ENCODE data around the gene ZNF414. TPM values are rescaled to one million over a fixed set of nuclear protein-coding genes. Genes with fewer than 3 reads are reported as not detected.
"Not testable (repeated sequence)": the region's sequence is repeated elsewhere in the genome, so short reads cannot be mapped to it uniquely, and the experiment has no call there.

The ZNF414 gene
- polyA plus RNA-seq, 2 of the 4 experiments (the other 2 are of a cell fraction), result 2.8 to 22.1 TPM

DNA sequence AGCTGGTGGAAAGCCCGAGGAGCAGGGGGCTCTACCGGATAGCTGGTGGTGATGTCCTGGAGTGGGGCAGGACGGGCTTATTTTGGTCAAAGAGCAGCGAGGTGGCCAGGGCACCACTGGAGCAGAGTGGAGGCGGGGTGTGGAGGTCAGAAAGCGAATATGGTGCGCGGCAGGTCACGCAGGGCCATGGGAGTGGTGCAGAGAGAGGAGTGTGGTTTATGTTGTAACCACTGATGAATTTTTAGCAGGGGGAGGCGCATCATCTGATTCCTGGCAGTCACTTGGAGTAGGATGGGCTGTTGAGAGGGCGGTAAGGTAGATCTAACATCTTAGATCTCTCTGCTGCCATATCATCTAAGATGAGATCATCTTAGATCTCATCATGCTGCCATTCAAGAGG, 1.4 kb upstream of the ZNF414 start:
- FAIRE-seq, result no peak
- DNase-seq (ENCODE audit: low read depth in 1 of 2, low spot score in 1 of 2), result no peak
- 91% methylated on average over 11 of the region's 11 CpGs for WGBS (ENCODE audit: missing lambda C conversion rate)
- no peak for ATAC-seq
- Histone ChIP-seq H3K4me3 (no peak overlapping the region), H3K4me1 (peaks cover 18% of the 10 kb centered on the region), H3K4me2 (no peak overlapping the region), H3K9me3 (no peaks in the 10 kb centered on the region), H3K27ac (peak overlapping the region in 1 of 2 experiments; percentile 99; a peak in 1 of 6 replicates)
- ChIA-PET CTCF (interaction anchor here (0.6 to 3.0 kb wide), 3 partner anchors 9 to 71 kb away, joined by 3 to 15 read pairs (median 14); no protein-coding TSS in a partner anchor), POLR2A (no interaction called here)
- TF ChIP-seq, protein P1, sequence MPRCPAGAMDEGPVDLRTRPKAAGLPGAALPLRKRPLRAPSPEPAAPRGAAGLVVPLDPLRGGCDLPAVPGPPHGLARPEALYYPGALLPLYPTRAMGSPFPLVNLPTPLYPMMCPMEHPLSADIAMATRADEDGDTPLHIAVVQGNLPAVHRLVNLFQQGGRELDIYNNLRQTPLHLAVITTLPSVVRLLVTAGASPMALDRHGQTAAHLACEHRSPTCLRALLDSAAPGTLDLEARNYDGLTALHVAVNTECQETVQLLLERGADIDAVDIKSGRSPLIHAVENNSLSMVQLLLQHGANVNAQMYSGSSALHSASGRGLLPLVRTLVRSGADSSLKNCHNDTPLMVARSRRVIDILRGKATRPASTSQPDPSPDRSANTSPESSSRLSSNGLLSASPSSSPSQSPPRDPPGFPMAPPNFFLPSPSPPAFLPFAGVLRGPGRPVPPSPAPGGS (IDR thresholded peaks at IDR 0.05), result no peak
- no peak for TF ChIP-seq EP300 (IDR thresholded peaks at IDR 0.05)
- no peak for TF ChIP-seq ZSCAN20 (CRISPR knock-in tag; IDR thresholded peaks at IDR 0.05)
- TF ChIP-seq BHLHE40 (IDR thresholded peaks at IDR 0.05; ENCODE audit: low read depth, low read length), result no peak
- TF ChIP-seq RAD21 (conservative IDR thresholded peaks at IDR 0.05 in 1 of 2, IDR thresholded peaks at IDR 0.05 in 1 of 2), result no peak
- no peak for TF ChIP-seq KDM1A (IDR thresholded peaks at IDR 0.05; ENCODE audit: low read depth)
- no peak for TF ChIP-seq RNF2 (IDR thresholded peaks at IDR 0.05; ENCODE audit: borderline replicate concordance, low read depth)
- TF ChIP-seq NR3C1 (IDR thresholded peaks at IDR 0.05), result no peak
- no peak for TF ChIP-seq HOXB13 (CRISPR knock-in tag; IDR thresholded peaks at IDR 0.05; ENCODE audit: low read depth)
- no peak for TF ChIP-seq CBX2 (IDR thresholded peaks at IDR 0.05; ENCODE audit: borderline replicate concordance, low read depth)
- no peak for TF ChIP-seq FOSL2 (IDR thresholded peaks at IDR 0.05)
- TF ChIP-seq FOSL2 (CRISPR knock-in tag; IDR thresholded peaks at IDR 0.05), result no peak
- no peak for TF ChIP-seq FOSB (CRISPR knock-in tag; IDR thresholded peaks at IDR 0.05)
- TF ChIP-seq, protein P2, sequence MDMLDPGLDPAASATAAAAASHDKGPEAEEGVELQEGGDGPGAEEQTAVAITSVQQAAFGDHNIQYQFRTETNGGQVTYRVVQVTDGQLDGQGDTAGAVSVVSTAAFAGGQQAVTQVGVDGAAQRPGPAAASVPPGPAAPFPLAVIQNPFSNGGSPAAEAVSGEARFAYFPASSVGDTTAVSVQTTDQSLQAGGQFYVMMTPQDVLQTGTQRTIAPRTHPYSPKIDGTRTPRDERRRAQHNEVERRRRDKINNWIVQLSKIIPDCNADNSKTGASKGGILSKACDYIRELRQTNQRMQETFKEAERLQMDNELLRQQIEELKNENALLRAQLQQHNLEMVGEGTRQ (IDR thresholded peaks at IDR 0.05), result no peak
- TF ChIP-seq, protein P3, sequence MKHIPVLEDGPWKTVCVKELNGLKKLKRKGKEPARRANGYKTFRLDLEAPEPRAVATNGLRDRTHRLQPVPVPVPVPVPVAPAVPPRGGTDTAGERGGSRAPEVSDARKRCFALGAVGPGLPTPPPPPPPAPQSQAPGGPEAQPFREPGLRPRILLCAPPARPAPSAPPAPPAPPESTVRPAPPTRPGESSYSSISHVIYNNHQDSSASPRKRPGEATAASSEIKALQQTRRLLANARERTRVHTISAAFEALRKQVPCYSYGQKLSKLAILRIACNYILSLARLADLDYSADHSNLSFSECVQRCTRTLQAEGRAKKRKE (CRISPR knock-in tag; IDR thresholded peaks at IDR 0.05; ENCODE audit: low read depth), result no peak
- TF ChIP-seq PHF8 (IDR thresholded peaks at IDR 0.05; ENCODE audit: borderline replicate concordance, low read depth), result no peak

GRCh38 chr19:8514505-8515009, 590 bp upstream of the ZNF414 start:
- not testable (repeated sequence) for FAIRE-seq
- peak overlapping the region; percentile 51 for H3K4me3 ChIP-seq
- TF ChIP-seq GATA3 (IDR thresholded peaks at IDR 0.05; ENCODE audit: borderline replicate concordance), result 0 out of 2 replicates have a peak, but pooled peaks have one; percentile 2

GRCh38 chr19:8513036-8513686, 806 bp downstream of the ZNF414 start:
- TF ChIP-seq EHF (CRISPR knock-in tag; IDR thresholded peaks at IDR 0.05), result no peak
- TF ChIP-seq HEYL (CRISPR knock-in tag; IDR thresholded peaks at IDR 0.05), result no peak
- TF ChIP-seq EP300 (IDR thresholded peaks at IDR 0.05), result no peak
- TF ChIP-seq NPAS2 (CRISPR knock-in tag; IDR thresholded peaks at IDR 0.05; ENCODE audit: borderline replicate concordance), result no peak
- no peak for TF ChIP-seq POLR2A (IDR thresholded peaks at IDR 0.05; ENCODE audit: low read length)
- no peak for TF ChIP-seq CHD2 (IDR thresholded peaks at IDR 0.05; ENCODE audit: low read length, partially characterized antibody)
- no peak for TF ChIP-seq HES2 (IDR thresholded peaks at IDR 0.05)
- TF ChIP-seq, protein P4, sequence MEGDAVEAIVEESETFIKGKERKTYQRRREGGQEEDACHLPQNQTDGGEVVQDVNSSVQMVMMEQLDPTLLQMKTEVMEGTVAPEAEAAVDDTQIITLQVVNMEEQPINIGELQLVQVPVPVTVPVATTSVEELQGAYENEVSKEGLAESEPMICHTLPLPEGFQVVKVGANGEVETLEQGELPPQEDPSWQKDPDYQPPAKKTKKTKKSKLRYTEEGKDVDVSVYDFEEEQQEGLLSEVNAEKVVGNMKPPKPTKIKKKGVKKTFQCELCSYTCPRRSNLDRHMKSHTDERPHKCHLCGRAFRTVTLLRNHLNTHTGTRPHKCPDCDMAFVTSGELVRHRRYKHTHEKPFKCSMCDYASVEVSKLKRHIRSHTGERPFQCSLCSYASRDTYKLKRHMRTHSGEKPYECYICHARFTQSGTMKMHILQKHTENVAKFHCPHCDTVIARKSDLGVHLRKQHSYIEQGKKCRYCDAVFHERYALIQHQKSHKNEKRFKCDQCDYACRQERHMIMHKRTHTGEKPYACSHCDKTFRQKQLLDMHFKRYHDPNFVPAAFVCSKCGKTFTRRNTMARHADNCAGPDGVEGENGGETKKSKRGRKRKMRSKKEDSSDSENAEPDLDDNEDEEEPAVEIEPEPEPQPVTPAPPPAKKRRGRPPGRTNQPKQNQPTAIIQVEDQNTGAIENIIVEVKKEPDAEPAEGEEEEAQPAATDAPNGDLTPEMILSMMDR (IDR thresholded peaks at IDR 0.05), result no peak
- TF ChIP-seq RNF2 (IDR thresholded peaks at IDR 0.05; ENCODE audit: borderline replicate concordance, low read depth), result no peak
- TF ChIP-seq HOXB13 (CRISPR knock-in tag; IDR thresholded peaks at IDR 0.05; ENCODE audit: low read depth), result no peak
- TF ChIP-seq TFCP2L1 (CRISPR knock-in tag; IDR thresholded peaks at IDR 0.05), result no peak
- no peak for TF ChIP-seq RAD21 (conservative IDR thresholded peaks at IDR 0.05 in 1 of 2, IDR thresholded peaks at IDR 0.05 in 1 of 2)
- TF ChIP-seq, protein P3 (CRISPR knock-in tag; IDR thresholded peaks at IDR 0.05; ENCODE audit: low read depth), result no peak
- no peak for TF ChIP-seq HOXB5 (CRISPR knock-in tag; IDR thresholded peaks at IDR 0.05)
- no peak for DNase-seq (ENCODE audit: low read depth in 1 of 2, low spot score in 1 of 2)
- Histone ChIP-seq H3K4me2 (peak overlapping the region; percentile 90), H3K4me1 (peaks cover 18% of the 10 kb centered on the region), H3K4me3 (peak overlapping the region; percentile 51), H3K27ac (peak overlapping the region; percentile 94 to 99), H3K9me3 (no peaks in the 10 kb centered on the region)
- ChIA-PET CTCF (interaction anchor here (1.0 to 3.0 kb wide), 4 partner anchors 8 to 160 kb away, joined by 4 to 15 read pairs (median 10); no protein-coding TSS in a partner anchor), POLR2A (interaction anchor here (0.6 to 2.0 kb wide), 15 partner anchors 7 to 178 kb away, joined by 3 to 39 read pairs (median 7); partner anchors contain the start of genes MARCHF2 and RAB11B)
- ATAC-seq, result peak; percentile 7 to 30; a peak in 2 of 6 replicates
- WGBS (ENCODE audit: missing lambda C conversion rate), result 44% methylated on average over 10 of the region's 19 CpGs
- FAIRE-seq, result no peak

More at GRCh38 chr19:8514505-8515009, 590 bp upstream of the ZNF414 start:
- WGBS (ENCODE audit: missing lambda C conversion rate), result 72% methylated on average over 17 of the region's 21 CpGs
- peak overlapping the region; percentile 76 for H3K4me2 ChIP-seq
- H3K4me1 ChIP-seq, result peaks cover 18% of the 10 kb centered on the region
- DNase-seq (ENCODE audit: low read depth in 1 of 2, low spot score in 1 of 2); H3K9me3 ChIP-seq; ATAC-seq: not testable (repeated sequence)
- peak overlapping the region; percentile 94 to 99 for H3K27ac ChIP-seq
- POLR2A ChIA-PET, result interaction anchor here (0.6 to 2.0 kb wide), 14 partner anchors 9 to 149 kb away, joined by 3 to 39 read pairs (median 6); partner anchors contain the start of genes HNRNPM, MARCHF2 and RAB11B
- CTCF ChIA-PET, result interaction anchor here (1.0 to 3.0 kb wide), 3 partner anchors 9 to 65 kb away, joined by 5 to 15 read pairs (median 14); no protein-coding TSS in a partner anchor

All from A549 (cell line).